ENCODE measurements around the gene RRAGA. TPM values are rescaled to one million over a fixed set of nuclear protein-coding genes. Genes with fewer than 3 reads are reported as not detected.
A peak's percentile ranks its signal among the peaks of the same experiment; 100 is the strongest.
"Not testable (repeated sequence)": the region's sequence is repeated elsewhere in the genome, so short reads cannot be mapped to it uniquely, and the experiment has no call there.

The RRAGA gene
- total RNA-seq, 1 experiment from 2014 or later = 8.2 TPM

DNA sequence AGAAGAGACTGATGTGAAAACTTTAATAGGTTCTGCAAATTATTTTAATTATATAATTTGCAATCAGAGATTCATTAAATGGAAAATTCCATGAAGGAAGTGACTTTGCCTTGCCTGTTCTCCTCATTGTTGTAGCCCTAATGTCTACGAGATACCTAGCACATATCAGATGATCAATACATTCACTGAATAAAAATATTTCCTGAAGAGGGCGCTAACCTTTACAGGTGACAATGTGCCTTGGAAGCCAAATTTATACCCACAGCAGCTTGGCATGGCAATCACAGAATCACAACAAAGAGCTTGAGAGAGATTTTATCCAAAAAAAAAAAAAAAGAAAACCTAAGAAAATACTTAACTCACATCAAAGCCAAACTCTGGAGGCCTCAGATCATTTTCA is 36.1 kb downstream of the RRAGA start:
- DNase-seq (ENCODE audit: low read depth) = no peak

GRCh38 chr9:19087106-19088000 is 38.1 kb downstream of the RRAGA start:
- peak; percentile 13 for DNase-seq (ENCODE audit: low read depth)

DNA sequence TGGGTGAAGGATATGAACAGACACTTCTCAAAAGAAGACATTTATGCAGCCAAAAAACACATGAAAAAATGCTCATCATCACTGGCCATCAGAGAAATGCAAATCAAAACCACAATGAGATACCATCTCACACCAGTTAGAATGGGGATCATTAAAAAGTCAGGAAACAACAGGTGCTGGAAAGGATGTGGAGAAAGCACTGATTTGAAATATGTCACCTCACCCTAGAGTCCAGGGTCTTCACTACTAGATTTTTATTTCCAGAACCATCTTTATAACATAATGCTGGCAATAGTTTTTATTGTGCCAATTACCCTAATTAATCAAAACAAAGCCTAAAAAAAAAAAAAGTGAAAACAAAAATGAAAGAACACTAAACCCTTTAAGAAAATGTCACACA is 48.2 kb downstream of the RRAGA start:
- DNase-seq (ENCODE audit: low read depth) = not testable (repeated sequence)

Other genes with a start within 250 kb of the RRAGA start
- gene SAXO1, start 16.2 kb upstream of the RRAGA start, total RNA-seq (2014; rRNA removed; shearing (Covaris generic)) = not detected in 2 replicates
- 22.8 and 29.3 TPM in 2 replicates for gene HAUS6, start 53.5 kb downstream of the RRAGA start, total RNA-seq (2014; rRNA removed; shearing (Covaris generic))
- gene PLIN2, start 78.1 kb downstream of the RRAGA start, total RNA-seq (2014; rRNA removed; shearing (Covaris generic)) = 20.7 and 22.3 TPM in 2 replicates
- 9.1 and 10.5 TPM in 2 replicates for gene DENND4C, start 181.3 kb downstream of the RRAGA start, total RNA-seq (2014; rRNA removed; shearing (Covaris generic))

Measured in Daoy (cell line).